Caki2 (cell line): ENCODE data around the gene COL4A1. TPM values are rescaled to one million over a fixed set of nuclear protein-coding genes. Genes with fewer than 3 reads are reported as not detected.
"Not testable (repeated sequence)": the region's sequence is repeated elsewhere in the genome, so short reads cannot be mapped to it uniquely, and the experiment has no call there.

Experiments used
- DNase-seq: peaks from one replicate; pipeline ENCODE4 v3.0.0-alpha.2; 2015; ENCODE audit warnings: low read depth
- in situ Hi-C: cut with HindIII; loops from 2 replicates; pipeline ENCODE4 v1.10.0; 2016; ENCODE audit warnings: low sequenced_read_pairs, low pct_unique_long_range_greater_than_20kb, mixed read lengths
- total RNA-seq: library from RNA; depleted of rRNA; stranded (reverse); fragments of >200 nt; shearing (Covaris generic); gene quantifications from 2 replicates; pipeline ENCODE4 v1.2.3, GENCODE V29; 2014; ENCODE audit warnings: low replicate concordance

Gene COL4A1
- total RNA-seq, 1 experiment from 2014 or later = 454 TPM

DNA sequence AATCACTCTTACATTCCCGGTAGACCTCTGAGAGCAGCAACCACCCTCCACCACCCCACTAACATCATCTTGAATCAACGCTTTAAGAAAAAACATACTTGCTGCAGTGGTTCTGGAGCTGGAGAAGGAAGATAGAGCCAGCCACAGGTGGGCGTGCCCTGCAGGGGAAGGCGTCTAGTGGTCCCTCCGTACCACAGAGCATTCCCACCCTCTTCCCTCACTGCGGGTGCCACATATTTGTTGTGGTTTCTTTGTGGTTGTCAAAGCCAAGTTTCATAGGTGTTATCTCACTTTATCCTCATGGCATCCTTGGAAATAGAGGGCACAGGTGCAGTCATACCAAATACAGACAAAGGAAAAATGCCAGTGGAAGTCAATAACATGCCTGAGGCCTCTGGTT lies 22.3 kb upstream of the COL4A1 start:
- DNase-seq = no peak
- in situ Hi-C loops = no loop called here

DNA sequence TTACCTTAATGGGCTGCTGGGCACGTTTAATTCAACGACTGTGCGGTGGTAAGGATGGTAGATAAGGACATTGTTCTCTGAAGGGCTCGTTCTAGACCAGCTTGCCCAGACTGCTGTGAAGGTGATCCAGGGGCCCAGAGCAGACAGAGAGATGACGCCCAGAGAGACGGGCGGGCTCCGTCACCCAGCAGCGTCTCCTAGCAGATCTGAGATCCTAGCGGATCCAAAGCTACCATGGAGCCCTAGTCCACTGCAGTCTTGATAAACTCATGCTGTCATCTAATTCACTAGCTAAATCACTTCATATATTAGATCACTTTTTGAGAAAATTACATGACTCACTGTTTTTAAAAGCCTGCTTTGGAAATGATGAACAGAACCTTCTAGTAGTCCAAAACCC lies 21.6 kb upstream of the COL4A1 start:
- in situ Hi-C loops = no loop called here
- no peak for DNase-seq

DNA sequence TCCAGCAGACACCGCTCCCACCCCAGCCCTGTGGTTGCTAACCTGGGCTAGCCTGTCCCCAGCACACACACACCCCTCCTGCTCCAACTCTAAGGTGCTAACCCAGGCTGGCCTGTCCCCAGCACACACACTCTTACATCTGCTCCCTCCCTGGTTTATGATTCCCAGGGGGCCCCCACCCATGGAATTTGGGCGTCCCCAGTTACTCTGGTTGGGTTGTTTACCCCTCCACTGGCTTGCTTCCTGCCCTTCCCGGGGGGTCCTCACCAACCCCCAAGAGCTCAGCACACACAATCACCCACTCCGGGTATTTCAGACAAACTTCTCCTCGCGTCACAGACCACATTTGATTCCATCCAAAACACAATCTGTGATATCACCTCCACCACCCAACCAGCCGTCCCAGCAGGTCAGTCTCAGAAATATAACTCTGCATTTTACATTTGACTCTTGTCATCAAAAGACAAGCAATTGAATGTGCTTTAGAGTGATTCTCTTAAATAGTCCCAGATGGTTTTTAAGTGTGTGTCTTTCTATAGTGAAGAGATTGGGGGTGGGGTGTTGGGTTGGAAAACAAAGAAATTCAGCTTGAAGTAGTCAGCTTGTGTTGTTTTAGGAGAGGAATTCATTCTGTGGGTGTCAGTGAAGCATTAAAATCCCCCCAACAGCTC lies 20.2 kb upstream of the COL4A1 start:
- in situ Hi-C loops = no loop called here
- no peak for DNase-seq

DNA sequence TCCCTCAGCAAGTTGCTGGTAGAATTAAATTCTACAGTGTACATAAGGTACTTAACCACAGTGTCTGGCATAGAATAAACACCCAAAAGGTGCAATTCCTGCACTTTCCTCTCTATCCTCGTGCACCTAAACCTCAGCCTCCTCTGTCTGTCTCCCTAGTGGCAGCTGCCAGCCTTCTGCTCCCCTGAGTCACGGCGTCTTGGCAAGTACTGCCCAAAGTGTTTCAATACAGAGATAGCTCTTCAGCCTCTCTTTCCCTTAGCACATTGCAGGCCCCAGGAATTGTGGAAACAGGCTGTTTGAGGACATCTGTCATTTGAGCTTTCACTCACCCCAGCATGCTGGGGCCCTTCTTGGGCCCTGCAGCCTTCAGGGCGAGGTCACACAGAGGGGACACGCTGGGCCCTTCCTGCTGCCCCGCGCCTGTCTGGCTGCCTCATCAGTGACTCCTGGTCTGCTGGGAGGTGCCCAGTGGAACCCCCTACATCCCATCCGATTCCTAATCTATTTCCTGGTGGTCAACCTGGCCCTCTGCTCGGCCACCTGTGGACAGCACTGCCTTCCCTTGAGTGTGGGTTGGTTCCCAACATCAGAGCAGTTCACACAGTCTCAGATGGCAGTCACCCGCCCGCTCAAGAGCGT lies 19.4 kb upstream of the COL4A1 start:
- no peak for DNase-seq
- in situ Hi-C loops = no loop called here

DNA sequence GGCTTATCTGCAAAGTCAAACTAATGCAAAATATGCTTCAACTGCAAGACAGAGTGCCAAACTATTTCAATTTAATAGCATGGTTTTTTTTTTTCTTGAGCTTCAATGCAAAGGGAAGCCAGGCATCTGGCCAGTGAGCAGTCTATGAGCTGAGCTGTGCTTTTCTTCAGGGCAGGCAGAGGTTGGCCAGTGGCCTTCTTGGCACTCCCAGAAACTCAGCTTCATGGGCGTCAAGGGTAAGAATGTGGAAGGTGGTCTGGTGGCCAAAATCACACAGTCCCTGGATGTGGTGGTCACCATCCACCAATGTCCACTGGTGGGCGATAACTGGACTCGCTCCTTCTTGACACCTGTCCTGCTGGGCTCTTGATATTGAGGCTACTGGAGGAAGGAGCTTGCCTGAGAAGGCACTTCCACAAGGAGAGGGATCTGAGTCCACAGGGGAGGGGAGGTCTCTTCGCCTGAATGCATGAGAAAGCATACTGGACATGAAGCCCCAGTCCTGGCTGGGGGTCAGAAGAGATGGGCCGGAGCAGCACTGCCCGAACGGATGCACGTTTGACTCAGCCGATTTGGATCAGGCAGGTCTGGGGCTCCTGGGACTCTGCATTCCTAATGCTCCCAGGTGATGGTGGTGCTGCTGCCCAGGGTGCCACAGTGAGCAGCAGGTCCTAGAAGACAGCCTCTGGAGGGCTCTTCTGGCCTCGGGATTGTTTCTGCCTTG lies 17.2 kb upstream of the COL4A1 start:
- in situ Hi-C loops = no loop called here
- no peak for DNase-seq

DNA sequence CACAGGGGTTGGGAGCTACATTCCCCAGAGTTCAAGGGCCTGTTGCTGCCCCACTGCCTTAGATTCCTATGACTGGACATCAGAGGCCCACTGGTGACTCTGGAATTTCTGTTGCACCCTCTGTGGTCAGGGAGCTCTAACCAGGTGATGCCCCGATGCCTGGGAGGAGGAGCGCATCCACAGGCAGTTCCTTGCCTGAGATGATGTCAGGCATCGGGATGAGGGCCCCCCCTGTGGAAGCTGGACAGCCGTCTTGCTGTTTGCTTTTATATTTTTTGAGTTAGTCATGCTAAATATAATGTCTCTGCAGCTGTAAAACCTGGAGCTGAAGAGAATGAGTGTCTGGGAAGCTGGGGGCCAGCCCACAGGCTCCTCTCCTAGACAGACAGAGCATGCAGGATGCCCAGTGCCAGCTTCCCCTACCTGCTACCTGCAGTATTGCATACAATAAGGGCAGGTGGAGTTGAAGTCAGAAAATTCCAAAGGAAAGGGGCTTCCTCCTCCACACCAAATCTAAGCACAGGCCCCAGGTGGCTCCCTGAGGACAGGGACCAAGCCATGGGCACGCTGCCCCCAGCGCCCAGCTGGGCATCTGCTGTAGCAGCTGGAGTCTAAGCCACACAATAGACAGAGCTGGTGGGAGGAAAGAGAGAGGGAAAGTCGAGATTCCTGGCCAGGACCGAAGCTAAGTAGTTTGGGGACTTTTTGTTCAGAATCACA lies 16.4 kb upstream of the COL4A1 start:
- in situ Hi-C loops = no loop called here
- DNase-seq = peak; percentile 81

DNA sequence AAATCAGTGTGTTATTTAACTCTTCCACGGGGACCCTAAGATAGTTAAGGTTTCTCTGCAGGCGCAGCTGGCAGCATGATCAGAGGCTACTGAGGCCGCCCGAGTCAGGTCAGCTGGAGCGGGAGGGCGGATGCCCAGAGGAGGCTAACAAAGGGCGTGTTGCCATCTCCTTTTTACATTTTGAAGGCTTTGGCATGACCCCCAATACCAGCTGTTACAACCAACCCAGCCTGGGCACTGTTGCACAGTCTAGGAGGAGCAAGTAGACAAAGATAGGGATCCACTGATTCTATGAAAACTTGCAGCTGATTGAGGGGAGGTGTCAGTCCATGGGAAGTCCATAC lies 15.8 kb upstream of the COL4A1 start:
- in situ Hi-C loops = no loop called here
- DNase-seq = no peak

DNA sequence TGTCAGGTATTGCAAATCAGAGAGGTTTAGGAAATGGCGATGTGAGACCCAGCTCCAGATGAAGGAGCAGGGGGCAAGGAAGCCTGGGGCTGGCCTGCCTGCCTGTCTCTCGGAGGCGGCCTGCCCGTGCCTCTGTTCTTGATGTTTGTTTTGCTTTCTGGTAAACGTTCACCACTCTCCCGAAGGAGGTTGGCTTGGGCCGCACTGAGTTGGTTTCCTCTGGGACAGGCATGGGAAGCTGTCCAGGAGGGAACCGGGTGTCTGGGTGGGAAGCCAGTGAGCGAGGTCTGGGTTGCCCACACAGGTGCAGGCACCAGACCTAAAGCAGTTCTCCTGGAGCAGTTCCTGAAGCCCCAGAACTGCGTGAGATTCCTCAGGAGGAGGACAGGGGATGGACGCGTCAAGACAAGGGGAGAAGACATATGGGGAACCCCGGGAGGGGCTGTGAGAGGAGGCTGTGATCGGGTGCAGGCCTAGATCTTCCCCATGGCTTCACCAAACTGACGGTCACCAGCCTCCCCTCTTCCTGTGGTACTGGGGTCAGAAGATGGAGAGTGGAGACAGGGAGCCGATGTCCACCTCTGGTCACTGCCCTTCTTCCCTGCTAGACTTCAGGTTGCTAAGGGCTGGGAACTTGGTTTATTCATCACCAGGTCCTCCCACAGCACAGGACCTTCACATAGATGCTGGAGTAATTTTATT lies 15.3 kb upstream of the COL4A1 start:
- DNase-seq = no peak
- in situ Hi-C loops = no loop called here

DNA sequence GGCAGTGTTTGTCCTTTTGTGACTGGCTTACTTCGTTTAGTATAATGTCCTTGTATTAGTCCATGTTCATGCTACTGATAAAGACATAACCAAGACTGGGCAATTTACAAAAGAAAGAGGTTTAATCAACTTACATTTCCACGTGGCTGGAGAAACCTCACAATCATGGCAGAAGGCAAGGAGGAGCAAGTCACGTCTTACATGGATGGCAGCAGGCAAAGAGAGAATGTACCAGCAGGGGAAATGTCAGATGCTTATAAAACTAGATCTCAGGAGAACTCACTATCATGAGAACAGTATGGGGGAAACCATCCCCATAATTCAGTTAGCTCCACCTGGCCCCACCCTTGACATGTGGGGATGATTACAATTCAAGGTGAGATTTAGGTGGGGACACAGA lies 14.6 kb upstream of the COL4A1 start:
- in situ Hi-C loops = not testable (repeated sequence)

DNA sequence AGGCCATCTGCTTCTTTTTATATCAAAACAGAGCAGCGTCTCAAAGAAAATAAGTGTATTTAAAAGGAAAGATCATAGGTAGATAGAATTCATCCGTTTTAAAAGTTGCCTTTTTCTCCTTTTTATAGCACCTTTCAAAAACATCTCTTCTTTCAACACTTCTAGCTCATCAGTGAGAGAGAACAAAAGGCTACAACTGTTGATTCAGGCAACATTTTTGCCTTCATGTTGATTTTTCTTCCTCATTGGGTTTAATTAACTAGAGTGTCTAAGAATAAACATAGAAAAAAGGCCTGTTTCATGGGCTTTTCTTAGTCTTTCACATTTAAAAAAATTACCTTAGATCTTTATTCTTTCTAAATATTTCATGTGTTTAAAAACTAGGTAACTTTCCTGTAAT lies 13.7 kb upstream of the COL4A1 start:
- DNase-seq = no peak
- in situ Hi-C loops = no loop called here

More for the DNA sequence above, 14.6 kb upstream of the COL4A1 start:
- not testable (repeated sequence) for DNase-seq

DNA sequence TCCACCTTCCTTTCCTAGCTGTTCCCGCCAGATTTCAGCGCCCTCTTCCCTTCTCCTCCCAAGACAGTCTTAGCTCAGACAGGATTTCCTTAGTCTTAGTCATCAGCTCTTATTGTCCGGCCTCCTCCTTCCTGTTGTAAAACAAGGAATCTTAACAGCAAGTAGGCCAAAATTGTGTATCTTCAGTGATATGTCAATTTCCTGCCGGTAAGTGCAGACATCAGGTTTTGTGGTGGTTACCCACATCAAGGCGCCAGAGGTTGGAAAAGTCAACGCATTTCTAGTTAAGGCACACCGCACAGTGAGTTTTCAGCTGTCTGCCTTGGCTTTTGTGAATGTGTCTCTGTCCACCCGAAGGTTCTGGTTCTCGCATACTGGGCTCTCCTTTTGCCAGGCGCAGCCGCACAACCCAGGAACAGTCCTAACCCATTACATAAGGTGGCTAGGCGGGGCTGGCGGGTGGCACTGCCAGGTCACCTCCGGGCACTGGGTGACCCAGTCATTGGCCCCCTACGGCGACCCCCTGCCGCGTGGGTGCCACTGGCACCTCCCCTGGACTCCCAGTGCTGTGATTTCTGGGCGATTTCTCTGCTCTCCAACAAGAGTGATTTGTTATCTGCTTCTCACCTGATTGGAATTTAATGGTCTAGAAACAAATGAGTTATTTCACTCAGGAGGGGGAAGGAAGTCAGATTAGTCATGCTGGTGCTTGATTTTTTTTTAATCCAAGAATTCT lies 13.0 kb upstream of the COL4A1 start:
- in situ Hi-C loops = no loop called here
- DNase-seq = peak; percentile 90

DNA sequence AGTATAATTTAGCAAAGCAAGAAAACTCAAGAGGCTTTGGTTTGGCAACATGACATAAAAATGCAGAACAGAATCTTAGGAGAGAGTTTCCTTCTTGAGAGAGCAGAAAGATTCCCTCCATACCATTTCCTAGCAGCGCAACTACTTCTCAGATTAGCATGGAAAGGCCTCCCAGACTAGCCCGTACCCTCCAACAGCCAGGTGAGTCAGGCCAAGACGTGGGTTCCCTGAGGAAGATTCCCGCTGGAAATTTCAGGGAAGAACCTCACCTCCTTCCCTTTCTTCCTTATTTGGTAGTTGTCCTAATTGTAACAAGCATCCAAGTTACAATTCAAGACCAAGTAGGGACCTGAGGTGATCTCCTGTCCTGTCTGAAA lies 12.4 kb upstream of the COL4A1 start:
- DNase-seq = no peak
- in situ Hi-C loops = no loop called here

DNA sequence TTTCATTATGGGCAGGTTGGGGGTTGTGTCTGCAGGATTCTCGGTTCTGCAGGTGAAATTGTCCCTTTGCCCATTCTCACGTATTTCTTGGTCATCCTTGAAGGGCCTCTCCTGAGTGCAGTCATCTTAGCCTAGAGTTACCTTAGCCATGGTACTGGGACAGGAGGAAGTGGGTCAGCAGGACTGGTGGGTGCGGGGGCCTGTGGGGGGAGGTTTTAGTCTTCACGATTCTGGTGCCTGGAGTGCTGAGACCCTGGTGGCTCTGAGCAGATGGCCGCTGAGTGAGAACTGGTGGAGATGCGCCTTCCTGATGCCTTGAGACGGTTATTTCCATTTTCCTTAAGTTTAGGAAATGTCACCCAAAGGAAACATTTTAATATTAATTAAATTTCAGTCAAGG lies 12.0 kb upstream of the COL4A1 start:
- in situ Hi-C loops = no loop called here

DNA sequence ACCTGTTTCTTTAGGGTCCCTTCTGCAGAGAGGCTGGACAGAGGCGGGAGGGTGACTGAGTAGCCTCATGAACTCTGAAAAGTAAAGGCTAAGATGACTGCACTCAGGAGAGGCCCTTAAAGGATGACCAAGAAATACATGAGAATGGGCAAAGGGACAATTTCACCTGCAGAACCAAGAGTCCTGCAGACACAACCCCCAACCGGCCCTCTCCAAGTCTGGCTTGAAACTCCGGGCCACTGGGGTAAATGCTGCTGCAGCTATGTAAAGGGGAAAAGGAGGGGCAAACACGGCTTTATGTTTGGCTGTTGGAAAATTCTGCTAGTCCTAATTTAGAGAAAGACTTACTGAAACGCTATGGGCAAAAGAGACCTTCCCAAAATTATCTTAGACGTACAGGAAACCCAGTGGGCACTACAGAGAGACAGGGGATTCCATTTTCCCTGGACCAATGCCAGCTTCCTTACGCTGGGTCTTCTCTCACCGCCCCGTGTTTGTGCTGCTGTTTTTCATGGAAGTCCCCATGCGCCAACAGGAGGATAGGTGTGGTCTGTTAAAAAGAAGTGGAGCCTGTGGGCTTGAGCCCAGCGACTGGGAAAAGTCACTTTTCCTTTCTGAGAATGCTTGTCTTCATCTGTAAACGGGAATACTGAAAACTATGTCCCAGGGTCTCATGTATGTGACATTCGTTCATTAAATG lies 10.7 kb upstream of the COL4A1 start:
- DNase-seq = no peak
- in situ Hi-C loops = no loop called here

More for the DNA sequence above, 12.0 kb upstream of the COL4A1 start:
- DNase-seq = no peak

DNA sequence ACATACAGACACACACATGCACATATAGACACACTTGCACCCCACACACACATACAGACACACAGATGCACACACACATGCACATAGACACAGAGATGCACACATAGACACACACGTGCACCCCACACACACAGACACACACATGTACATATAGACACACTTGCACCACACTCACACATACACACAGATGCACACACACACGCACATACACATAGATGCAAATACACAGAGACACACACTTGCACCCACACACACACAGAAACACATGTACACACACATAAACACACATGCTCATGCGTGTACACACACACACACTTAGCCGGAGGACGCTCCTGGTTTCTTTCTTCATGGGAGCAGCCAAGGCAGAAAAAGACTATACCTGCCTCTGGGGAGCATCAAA lies 10.1 kb upstream of the COL4A1 start:
- in situ Hi-C loops = no loop called here
- DNase-seq = no peak

DNA sequence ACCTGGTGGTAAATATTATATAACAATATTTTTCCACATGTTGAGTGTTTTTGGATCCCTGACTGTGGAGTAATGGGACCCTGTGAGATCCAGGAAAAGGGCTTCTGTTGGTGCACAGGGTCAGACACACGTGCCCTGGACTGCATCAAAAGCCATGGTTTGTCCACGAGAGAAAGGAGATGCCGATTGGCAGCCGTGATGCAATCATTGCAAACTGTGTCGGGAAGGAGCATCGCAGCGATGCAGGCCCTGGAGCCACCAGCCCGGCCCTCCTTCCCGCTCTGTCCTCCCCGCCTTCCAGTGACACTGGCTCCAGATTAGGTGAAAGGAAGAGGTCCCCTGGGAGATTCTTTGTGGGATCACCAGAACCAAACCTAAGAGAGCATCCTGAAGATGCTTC lies 9.2 kb upstream of the COL4A1 start:
- DNase-seq = no peak
- in situ Hi-C loops = no loop called here

DNA sequence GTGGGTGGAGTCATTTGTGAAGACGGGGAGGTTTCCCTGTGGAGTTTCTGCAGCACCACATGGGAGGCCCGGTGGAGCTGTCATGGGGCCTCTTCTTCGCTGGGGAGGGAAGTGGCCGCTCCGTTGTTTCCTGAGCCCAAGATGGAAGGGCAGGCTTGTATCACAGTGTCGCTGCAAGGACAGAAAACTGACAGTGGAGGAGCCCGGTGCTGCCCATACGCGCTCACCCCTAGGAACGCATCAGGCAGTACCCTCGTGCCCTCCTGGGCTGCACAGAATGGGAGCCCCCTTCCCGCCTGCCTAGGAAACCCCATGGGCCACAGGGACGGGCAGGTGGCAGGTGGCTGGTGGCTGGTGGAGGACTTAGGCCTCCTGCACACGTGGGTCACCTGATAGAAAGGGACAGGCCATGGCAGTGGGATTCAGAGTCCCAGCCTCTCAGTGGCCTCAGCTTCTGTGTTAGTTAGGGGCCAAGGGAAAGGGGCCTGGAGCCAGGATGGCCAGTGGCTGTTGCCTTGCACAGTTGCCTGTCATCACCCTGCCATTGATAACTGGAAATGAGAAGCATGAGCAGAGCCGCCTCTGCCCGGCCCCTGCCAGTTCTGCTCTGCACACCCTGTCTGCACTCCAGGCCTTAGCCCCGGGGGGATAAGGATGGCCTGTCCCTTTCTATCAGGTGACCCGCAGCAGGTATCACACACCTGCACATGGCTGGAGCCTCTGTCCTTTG lies 7.7 kb upstream of the COL4A1 start:
- DNase-seq = no peak
- in situ Hi-C loops = no loop called here
